Measurements from ENCODE around the gene SETD1A. TPM values are rescaled to one million over a fixed set of nuclear protein-coding genes. Genes with fewer than 3 reads are reported as not detected.

The SETD1A gene
- total and polyA plus RNA-seq, 9 of the 15 experiments (the other 6 are each of a cell fraction or from before 2014, with no cell fraction given): 0.08 to 36.0 (median 4.2) TPM

- H3K4me2 ChIP-seq (ENCODE audit: insufficient read depth, low read length): no peak overlapping the region; the same call in 1 of the 2 replicates
- in situ Hi-C loops (cut with MboI) (no loop called here), intact Hi-C loops (cut with micrococcal nuclease) (no loop called here)
- DNase-seq (ENCODE audit: extremely low read depth in 1 of 4, low spot score in 3 of 4): peak; percentile 48 to 81 (median 64)
- peaks cover 0 to 49% of the 10 kb centered on the region in 2 experiments; a peak in 3 of 5 replicates for H3K4me1 ChIP-seq (replicated peaks in 1 of 2; ENCODE audit: control insufficient read depth in 2 of 2, insufficient read depth in 2 of 2, low read length in 2 of 2)
- peaks cover 3% of the 10 kb centered on the region for H3K9me1 ChIP-seq (ENCODE audit: control insufficient read depth, insufficient read depth, low read length)
- H3K9me3 ChIP-seq (replicated peaks; ENCODE audit: control insufficient read depth, insufficient read depth, low read depth, low read length): no peaks in the 10 kb centered on the region
- peaks cover 61% of the 10 kb centered on the region; the same call in 2 of the 3 replicates for H3K36me3 ChIP-seq (ENCODE audit: control insufficient read depth, insufficient read depth, low read length)
- peaks cover 13% of the 10 kb centered on the region for H3K79me2 ChIP-seq (ENCODE audit: control insufficient read depth, insufficient read depth, low read length)
- H3K27me3 ChIP-seq (ENCODE audit: control insufficient read depth in 2 of 2, insufficient read depth in 2 of 2, low read length in 2 of 2): no peaks in the 10 kb centered on the region; a peak in 1 of 5 replicates
- peak overlapping the region in 1 of 2 experiments; percentile 54; a peak in 2 of 4 replicates for H3K9ac ChIP-seq (ENCODE audit: insufficient read depth in 1 of 2, low read depth in 2 of 2, low read length in 2 of 2)
- 73% methylated on average over 3 of the region's 15 CpGs for WGBS (ENCODE audit: insufficient coverage, low coverage, missing lambda C conversion rate)
- peak; percentile 98 for FAIRE-seq
- no TSS peak for BruUV-seq (replicated peaks)
- ChIA-PET CTCF (ENCODE audit: low intra/inter-chr PET ratio) (no interaction called here), POLR2A (interaction anchor here (0.6 to 1.1 kb wide), 5 partner anchors 26 to 371 kb away, joined by 3 to 4 read pairs (median 3); partner anchors contain the start of gene FUS)
- H3K27ac ChIP-seq (ENCODE audit: extremely low read depth, low read depth, low read length): no peak overlapping the region
- no peak overlapping the region for H3K4me3 ChIP-seq
- peaks cover 1% of the 10 kb centered on the region; the same call in 1 of the 2 replicates for H4K20me1 ChIP-seq (replicated peaks; ENCODE audit: control insufficient read depth, insufficient read depth, low read length)
- peak; percentile 83 for ATAC-seq
- no peak overlapping the region for H2AFZ ChIP-seq (ENCODE audit: low read depth, low read length)
- TF ChIP-seq CTCF (IDR thresholded peaks at IDR 0.05 in 2 of 3, conservative IDR thresholded peaks at IDR 0.05 in 1 of 3; ENCODE audit: insufficient read depth in 2 of 3, low read depth in 1 of 3, low read length in 3 of 3) (0 out of 6 replicates have a peak, but pooled peaks of 1 of the 3 experiments have one; percentile 4), NELFE (IDR thresholded peaks at IDR 0.05; ENCODE audit: insufficient read depth, insufficient read length) (no peak), ASH1L (IDR thresholded peaks at IDR 0.05; ENCODE audit: borderline replicate concordance, low read depth, partially characterized antibody) (no peak), CREM (IDR thresholded peaks at IDR 0.05; ENCODE audit: low read depth) (no peak), SIX5 (IDR thresholded peaks at IDR 0.05; ENCODE audit: borderline replicate concordance in 1 of 2, insufficient read depth in 1 of 2, low read depth in 1 of 2, low read length in 2 of 2) (peak; percentile 73 to 82), MYC (IDR thresholded peaks at IDR 0.05; ENCODE audit: low read depth, low read length) (0 out of 2 replicates have a peak, but pooled peaks have one; percentile 51), MYC (CRISPR knock-in tag; IDR thresholded peaks at IDR 0.05; ENCODE audit: borderline replicate concordance, low read depth) (no peak), MEF2A (IDR thresholded peaks at IDR 0.05; ENCODE audit: control insufficient read depth, low read depth, low read length) (no peak), STAT5A (IDR thresholded peaks at IDR 0.05; ENCODE audit: borderline replicate concordance, low read length) (no peak), TCFL5 (CRISPR knock-in tag; conservative IDR thresholded peaks at IDR 0.05) (no peak), VEZF1 (CRISPR knock-in tag; IDR thresholded peaks at IDR 0.05) (peak; percentile 50; the same call in 1 of the 2 replicates), NRF1 (conservative IDR thresholded peaks at IDR 0.05 in 1 of 2, IDR thresholded peaks at IDR 0.05 in 1 of 2) (peak; percentile 92 to 93)
- TF ChIP-seq, protein P1, sequence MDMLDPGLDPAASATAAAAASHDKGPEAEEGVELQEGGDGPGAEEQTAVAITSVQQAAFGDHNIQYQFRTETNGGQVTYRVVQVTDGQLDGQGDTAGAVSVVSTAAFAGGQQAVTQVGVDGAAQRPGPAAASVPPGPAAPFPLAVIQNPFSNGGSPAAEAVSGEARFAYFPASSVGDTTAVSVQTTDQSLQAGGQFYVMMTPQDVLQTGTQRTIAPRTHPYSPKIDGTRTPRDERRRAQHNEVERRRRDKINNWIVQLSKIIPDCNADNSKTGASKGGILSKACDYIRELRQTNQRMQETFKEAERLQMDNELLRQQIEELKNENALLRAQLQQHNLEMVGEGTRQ (CRISPR knock-in tag; IDR thresholded peaks at IDR 0.05): no peak
These were observed 29.7 kb upstream of the SETD1A start for GRCh38 chr16:30927789-30928378.
